Osteoblast (primary cell): Measurements from ENCODE around the gene GDPD5. TPM values are rescaled to one million over a fixed set of nuclear protein-coding genes. Genes with fewer than 3 reads are reported as not detected.
A peak's percentile ranks its signal among the peaks of the same experiment; 100 is the strongest.
"Not testable (repeated sequence)": the region's sequence is repeated elsewhere in the genome, so short reads cannot be mapped to it uniquely, and the experiment has no call there.

Source experiments
- DNase-seq: peaks from one replicate; pipeline ENCODE4 v3.0.0; 2011; ENCODE audit warnings: low spot score, mixed read lengths; ENCODE audit not compliant: insufficient read length; ENCODE audit errors: missing footprints
- H2AFZ ChIP-seq: 2 replicates; pipeline ENCODE4 v1.6.0; 2011; ENCODE audit warnings: mild to moderate bottlenecking, low read length
- H3K27ac ChIP-seq: 2 replicates; pipeline ENCODE4 v1.5.1; 2011; ENCODE audit warnings: mild to moderate bottlenecking, low read depth, low read length, moderate library complexity
- H3K27me3 ChIP-seq: 2 replicates; pipeline ENCODE4 v1.6.0; 2012; ENCODE audit warnings: mild to moderate bottlenecking, control low read depth, inconsistent platforms, low read length, moderate library complexity; ENCODE audit not compliant: insufficient read depth
- H3K36me3 ChIP-seq: 2 replicates; pipeline ENCODE4 v1.5.1; 2011; ENCODE audit warnings: mild to moderate bottlenecking, low read length, control low read depth, moderate library complexity; ENCODE audit not compliant: insufficient read depth
- H3K4me1 ChIP-seq: 2 replicates; pipeline ENCODE4 v1.5.1; 2011; ENCODE audit warnings: mild to moderate bottlenecking, low read length, control low read depth, moderate library complexity; ENCODE audit not compliant: insufficient read depth
- H3K4me2 ChIP-seq: 2 replicates; pipeline ENCODE4 v1.6.0; 2011; ENCODE audit warnings: mild to moderate bottlenecking, low read length; ENCODE audit not compliant: insufficient read depth
- H3K4me3 ChIP-seq: fragments of 200-600 bp; sonication (generic); 3 replicates; pipeline ENCODE4 v1.5.1; 2012; ENCODE audit warnings: mild to moderate bottlenecking, low read length, inconsistent platforms; ENCODE audit not compliant: insufficient read depth
- H3K79me2 ChIP-seq: 2 replicates; pipeline ENCODE4 v1.6.0; 2012; ENCODE audit warnings: mild to moderate bottlenecking, low read length, control low read depth, inconsistent platforms; ENCODE audit not compliant: insufficient read depth
- H3K9me3 ChIP-seq: 2 replicates; pipeline ENCODE4 v1.5.1; 2011; ENCODE audit warnings: low read depth, low read length, control low read depth
- H4K20me1 ChIP-seq: 2 replicates; pipeline ENCODE4 v1.6.0; 2012; ENCODE audit warnings: mild to moderate bottlenecking, low read length, control low read depth; ENCODE audit not compliant: insufficient read depth
- CTCF ChIP-seq: IDR thresholded peaks from 2 replicates; pipeline ENCODE4 v1.5.1; 2011; ENCODE audit warnings: mild to moderate bottlenecking, low read depth, low read length, moderate library complexity; ENCODE audit errors: extremely low read depth
- total RNA-seq: library from RNA; depleted of rRNA; stranded (reverse); fragments of >200 nt; gene quantifications from 2 replicates; pipeline ENCODE4 v1.2.3, GENCODE V29; 2012

The GDPD5 gene
- total RNA-seq, 1 donor: 13.4 TPM

GRCh38 chr11:75421902-75422247, 103.9 kb downstream of the GDPD5 start:
- Histone ChIP-seq H2AFZ (no peak overlapping the region), H3K27me3 (no peaks in the 10 kb centered on the region), H3K79me2 (peaks cover 2% of the 10 kb centered on the region), H3K27ac (no peak overlapping the region), H3K9me3 (no peaks in the 10 kb centered on the region), H3K36me3 (peaks cover 17% of the 10 kb centered on the region), H3K4me1 (peaks cover 22% of the 10 kb centered on the region), H4K20me1 (no peaks in the 10 kb centered on the region), H3K4me2 (no peak overlapping the region), H3K4me3 (no peak overlapping the region)
- TF ChIP-seq CTCF: no peak
- DNase-seq: peak; percentile 91

- TF ChIP-seq CTCF: no peak
- Histone ChIP-seq H3K4me2 (no peak overlapping the region), H4K20me1 (no peaks in the 10 kb centered on the region), H3K27ac (no peak overlapping the region), H3K36me3 (peaks cover 18% of the 10 kb centered on the region), H3K9me3 (no peaks in the 10 kb centered on the region), H3K27me3 (no peaks in the 10 kb centered on the region), H2AFZ (no peak overlapping the region), H3K79me2 (peaks cover 2% of the 10 kb centered on the region), H3K4me1 (peaks cover 22% of the 10 kb centered on the region), H3K4me3 (no peak overlapping the region)
- peak; percentile 70 for DNase-seq
These were observed 104.6 kb downstream of the GDPD5 start for GRCh38 chr11:75421035-75421602.

GRCh38 chr11:75420224-75421034, 105.3 kb downstream of the GDPD5 start:
- no peak overlapping the region for H3K27ac ChIP-seq
- no peak overlapping the region for H3K4me3 ChIP-seq
- H3K4me2 ChIP-seq: no peak overlapping the region
- peak; percentile 68 for DNase-seq
- H3K36me3 ChIP-seq: peaks cover 21% of the 10 kb centered on the region
- peaks cover 2% of the 10 kb centered on the region for H3K79me2 ChIP-seq
- H3K27me3 ChIP-seq: no peaks in the 10 kb centered on the region
- TF ChIP-seq CTCF: no peak
- H2AFZ ChIP-seq: no peak overlapping the region
- H3K4me1 ChIP-seq: peaks cover 22% of the 10 kb centered on the region
- no peaks in the 10 kb centered on the region for H4K20me1 ChIP-seq
- H3K9me3 ChIP-seq: no peaks in the 10 kb centered on the region

- Histone ChIP-seq H3K4me1 (peaks cover 14% of the 10 kb centered on the region), H3K79me2 (peaks cover 5% of the 10 kb centered on the region), H3K27ac (no peak overlapping the region), H4K20me1 (no peaks in the 10 kb centered on the region), H2AFZ (no peak overlapping the region), H3K4me3 (no peak overlapping the region), H3K9me3 (no peaks in the 10 kb centered on the region), H3K36me3 (peaks cover 37% of the 10 kb centered on the region), H3K27me3 (no peaks in the 10 kb centered on the region), H3K4me2 (no peak overlapping the region)
- DNase-seq: no peak
- TF ChIP-seq CTCF: no peak
These were observed 111.9 kb downstream of the GDPD5 start for GRCh38 chr11:75413864-75414263.

- Histone ChIP-seq H3K79me2 (peaks cover 10% of the 10 kb centered on the region), H3K36me3 (peaks cover 44% of the 10 kb centered on the region)
- H3K27me3 ChIP-seq, H3K4me1 ChIP-seq, H3K27ac ChIP-seq, DNase-seq, H2AFZ ChIP-seq, H4K20me1 ChIP-seq, H3K4me2 ChIP-seq, H3K4me3 ChIP-seq, H3K9me3 ChIP-seq: not testable (repeated sequence)
These were observed 112.6 kb downstream of the GDPD5 start for GRCh38 chr11:75413146-75413545.

GRCh38 chr11:75409971-75410370, 115.8 kb downstream of the GDPD5 start:
- H4K20me1 ChIP-seq: peaks cover 28% of the 10 kb centered on the region
- DNase-seq: not testable (repeated sequence)
- peaks cover 63% of the 10 kb centered on the region for H3K36me3 ChIP-seq

More at GRCh38 chr11:75409971-75410370, 115.8 kb downstream of the GDPD5 start:
- H3K27me3 ChIP-seq, H3K27ac ChIP-seq, H3K9me3 ChIP-seq, H2AFZ ChIP-seq, H3K4me2 ChIP-seq, H3K4me3 ChIP-seq, H3K4me1 ChIP-seq: not testable (repeated sequence)
- H3K79me2 ChIP-seq: peaks cover 37% of the 10 kb centered on the region
